ENCODE results near the gene SKIC8. TPM values are rescaled to one million over a fixed set of nuclear protein-coding genes. Genes with fewer than 3 reads are reported as not detected.

The SKIC8 gene
- total RNA-seq, 2 experiments from 2014 or later: 47.4 to 50.3 TPM

DNA sequence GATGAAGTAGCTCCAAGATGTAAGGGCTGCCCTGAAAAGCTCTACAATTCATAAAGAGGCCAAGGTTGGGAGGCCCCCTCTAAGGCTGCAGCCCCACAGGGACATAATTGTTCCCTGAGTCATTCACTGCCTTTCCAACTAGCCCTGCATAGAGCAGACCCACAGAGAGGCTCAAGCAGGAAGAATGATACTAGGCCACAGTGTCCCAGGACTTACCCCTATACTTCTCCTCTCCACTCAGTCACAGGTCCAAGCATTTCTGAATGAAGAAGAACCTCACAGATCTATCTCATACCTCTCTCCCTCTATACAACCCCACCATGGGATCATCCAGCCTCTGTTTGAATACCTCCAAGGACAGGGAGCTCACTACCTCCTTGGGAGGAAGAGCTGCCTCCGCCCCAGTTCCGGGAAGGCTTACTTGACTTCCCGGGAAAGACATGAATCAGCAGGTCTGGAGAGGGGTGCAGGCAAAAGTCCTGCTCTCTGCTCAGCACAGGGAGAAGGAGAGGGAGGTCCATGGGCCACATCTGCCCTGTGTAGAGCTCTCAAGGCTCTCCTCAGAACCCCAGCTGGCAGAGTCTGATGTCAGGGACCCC is 6.9 kb upstream of the SKIC8 start:
- CTCF ChIA-PET: interaction anchor here (1.3 to 6.4 kb wide), 2 partner anchors 116 to 176 kb away, joined by 4 to 71 read pairs; no protein-coding TSS in a partner anchor
- no peak for DNase-seq
- H3K27ac Mint-ChIP-seq: no peak overlapping the region
- no peak for ATAC-seq
- POLR2A ChIA-PET: no interaction called here
- H3K4me1 Mint-ChIP-seq (ENCODE audit: low read depth): peaks cover 6% of the 10 kb centered on the region
- H3K9me3 Mint-ChIP-seq (ENCODE audit: insufficient read depth): no peaks in the 10 kb centered on the region
- H3K36me3 Mint-ChIP-seq (ENCODE audit: low read depth): no peaks in the 10 kb centered on the region
- H3K4me3 Mint-ChIP-seq: no peak overlapping the region
- H3K27me3 Mint-ChIP-seq (ENCODE audit: low read depth): no peaks in the 10 kb centered on the region

DNA sequence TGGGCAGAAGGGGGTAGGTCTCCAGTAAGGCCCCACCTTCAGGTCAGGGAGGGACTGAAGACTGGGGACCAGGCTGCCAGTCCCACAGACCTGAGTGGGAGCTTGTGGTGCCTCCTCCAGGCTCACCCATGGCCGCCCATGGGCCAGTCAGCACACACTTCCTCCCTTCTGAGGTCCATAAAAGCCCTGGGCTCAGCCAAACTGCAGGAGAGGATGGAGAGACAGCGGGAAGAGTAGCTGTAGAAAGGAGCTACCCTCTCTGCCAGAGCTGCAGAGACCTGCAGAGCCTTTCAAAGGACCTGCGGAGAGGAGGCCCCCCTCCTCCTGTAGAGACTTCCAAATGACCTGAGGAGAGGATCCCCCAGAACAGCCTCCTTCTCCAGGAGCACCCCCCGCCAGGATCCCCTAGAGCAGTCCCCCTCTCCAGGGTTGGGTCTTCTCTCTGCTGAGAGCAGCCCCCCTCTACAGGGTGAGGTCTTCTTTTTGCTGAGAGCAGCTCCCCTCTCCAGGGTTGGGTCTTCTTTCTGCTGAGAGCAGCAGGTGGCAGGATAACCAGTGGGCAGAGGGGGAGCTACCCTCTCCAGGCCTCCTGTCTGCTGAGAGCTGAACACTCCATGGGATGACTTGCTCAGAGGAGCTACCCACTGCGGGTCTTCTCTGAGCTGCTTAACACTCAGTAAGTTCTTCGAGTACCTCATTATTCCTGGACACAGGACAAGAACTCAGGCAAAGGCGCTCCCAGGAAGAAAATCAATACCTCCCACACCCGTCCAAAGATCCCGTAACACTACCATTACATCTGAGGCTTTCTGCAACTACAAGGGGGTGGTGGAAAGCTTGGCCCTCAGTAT is 5.0 kb upstream of the SKIC8 start:
- Mint-ChIP-seq H3K27me3 (ENCODE audit: low read depth) (no peaks in the 10 kb centered on the region), H3K9me3 (ENCODE audit: insufficient read depth) (no peaks in the 10 kb centered on the region), H3K27ac (no peak overlapping the region), H3K36me3 (ENCODE audit: low read depth) (no peaks in the 10 kb centered on the region), H3K4me3 (no peak overlapping the region), H3K4me1 (ENCODE audit: low read depth) (peaks cover 12% of the 10 kb centered on the region)
- ChIA-PET POLR2A (no interaction called here), CTCF (interaction anchor here (1.3 kb wide), 1 partner anchor 118 kb away, joined by 3 read pairs; no protein-coding TSS in a partner anchor)
- no peak for DNase-seq
- no peak for ATAC-seq

DNA sequence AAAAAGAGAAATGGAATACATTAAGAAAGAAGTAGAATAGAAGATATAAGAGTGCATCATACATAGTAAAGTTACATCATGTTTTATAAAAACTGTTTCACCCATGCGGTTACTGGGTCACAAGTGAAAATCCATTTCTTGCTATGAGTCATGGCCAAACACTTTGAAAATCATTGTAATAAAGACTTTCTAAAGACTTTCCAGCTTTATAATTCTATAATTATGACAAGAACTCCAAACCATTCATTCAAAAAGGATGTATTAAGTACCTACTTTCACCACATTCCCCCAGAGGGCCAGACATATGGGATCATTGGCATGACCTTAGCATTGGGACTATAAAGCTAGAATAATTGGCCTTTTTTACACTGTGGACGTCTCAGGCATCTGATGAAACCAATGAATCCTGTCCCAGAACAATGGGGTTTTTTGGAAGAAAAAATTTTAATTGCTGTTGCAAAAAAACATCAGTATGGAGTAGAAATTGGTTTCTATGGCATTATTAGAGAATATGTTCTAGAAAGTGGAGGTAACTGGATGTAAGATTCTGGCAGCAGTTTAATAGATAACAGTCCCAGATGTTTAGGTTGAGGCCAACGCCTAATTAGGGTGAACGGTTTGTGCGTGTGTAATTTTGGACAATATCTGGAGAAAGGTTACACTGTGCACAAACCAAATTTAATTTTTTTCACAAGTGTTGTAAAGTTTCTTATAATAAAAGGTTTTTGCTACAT is 3.3 kb upstream of the SKIC8 start:
- no peaks in the 10 kb centered on the region for H3K27me3 Mint-ChIP-seq (ENCODE audit: low read depth)
- POLR2A ChIA-PET: interaction anchor here (1.8 kb wide), 1 partner anchor 38 kb away, joined by 6 read pairs; the partner anchor contains the start of gene DNAJA4
- no peak overlapping the region for H3K4me3 Mint-ChIP-seq
- H3K4me1 Mint-ChIP-seq (ENCODE audit: low read depth): peaks cover 22% of the 10 kb centered on the region
- DNase-seq: no peak
- no peak overlapping the region for H3K27ac Mint-ChIP-seq
- no peaks in the 10 kb centered on the region for H3K36me3 Mint-ChIP-seq (ENCODE audit: low read depth)
- no peak for ATAC-seq
- H3K9me3 Mint-ChIP-seq (ENCODE audit: insufficient read depth): no peaks in the 10 kb centered on the region
- CTCF ChIA-PET: interaction anchor here (1.1 kb wide), 1 partner anchor 136 kb away, joined by 3 read pairs; no protein-coding TSS in a partner anchor

DNA sequence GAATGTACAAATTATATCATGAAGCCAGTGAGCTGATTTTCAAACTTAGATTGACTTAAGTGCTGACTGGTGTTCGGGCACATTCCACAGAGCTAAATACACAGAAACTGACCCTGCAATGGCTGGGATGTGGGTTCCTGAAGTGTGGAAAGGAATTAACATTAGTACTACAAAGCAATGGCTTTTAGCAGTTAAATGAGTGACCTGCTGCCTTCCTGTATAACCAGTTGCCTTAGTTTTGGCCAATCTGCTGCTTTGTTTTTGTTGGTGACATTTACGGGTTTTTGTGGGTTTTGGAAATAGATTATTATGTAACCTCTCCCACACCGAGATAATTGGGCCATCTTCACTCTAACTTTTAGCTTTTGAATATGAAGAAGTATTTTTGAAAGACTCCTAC is 2.4 kb upstream of the SKIC8 start:
- DNase-seq (no peak), ATAC-seq (no peak)
- H3K27ac Mint-ChIP-seq: no peak overlapping the region
- ChIA-PET CTCF (interaction anchor here (1.1 kb wide), 1 partner anchor 135 kb away, joined by 3 read pairs; no protein-coding TSS in a partner anchor), POLR2A (interaction anchor here (1.8 kb wide), 1 partner anchor 37 kb away, joined by 6 read pairs; the partner anchor contains the start of gene DNAJA4)
- H3K4me3 Mint-ChIP-seq: no peak overlapping the region
- no peaks in the 10 kb centered on the region for H3K36me3 Mint-ChIP-seq (ENCODE audit: low read depth)
- no peaks in the 10 kb centered on the region for H3K27me3 Mint-ChIP-seq (ENCODE audit: low read depth)
- peaks cover 27% of the 10 kb centered on the region for H3K4me1 Mint-ChIP-seq (ENCODE audit: low read depth)
- H3K9me3 Mint-ChIP-seq (ENCODE audit: insufficient read depth): no peaks in the 10 kb centered on the region

DNA sequence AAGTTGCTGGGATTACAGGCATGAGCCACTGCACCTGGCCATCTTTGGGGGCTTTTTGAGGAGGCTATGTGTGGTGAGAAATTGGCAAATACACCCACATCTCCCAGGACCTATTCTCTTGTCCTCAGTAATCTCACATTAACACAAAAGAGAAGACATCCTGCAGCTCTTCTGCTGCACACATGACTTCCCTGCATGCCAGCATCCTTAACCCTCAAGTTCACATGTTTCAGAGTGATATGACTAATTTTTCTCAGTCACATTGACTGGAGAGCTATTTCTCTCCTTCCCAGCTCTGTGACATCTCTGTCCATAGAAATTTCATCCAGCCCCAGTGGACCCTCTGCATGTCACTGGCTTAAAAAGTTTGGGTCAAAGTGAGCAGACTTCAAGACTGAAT is 1.9 kb upstream of the SKIC8 start:
- POLR2A ChIA-PET: interaction anchor here (1.8 kb wide), 1 partner anchor 36 kb away, joined by 6 read pairs; the partner anchor contains the start of gene DNAJA4
- peaks cover 28% of the 10 kb centered on the region for H3K4me1 Mint-ChIP-seq (ENCODE audit: low read depth)
- CTCF ChIA-PET: no interaction called here
- no peaks in the 10 kb centered on the region for H3K36me3 Mint-ChIP-seq (ENCODE audit: low read depth)
- no peaks in the 10 kb centered on the region for H3K9me3 Mint-ChIP-seq (ENCODE audit: insufficient read depth)
- H3K4me3 Mint-ChIP-seq: no peak overlapping the region
- DNase-seq (no peak), ATAC-seq (no peak)
- H3K27me3 Mint-ChIP-seq (ENCODE audit: low read depth): no peaks in the 10 kb centered on the region
- H3K27ac Mint-ChIP-seq: no peak overlapping the region

DNA sequence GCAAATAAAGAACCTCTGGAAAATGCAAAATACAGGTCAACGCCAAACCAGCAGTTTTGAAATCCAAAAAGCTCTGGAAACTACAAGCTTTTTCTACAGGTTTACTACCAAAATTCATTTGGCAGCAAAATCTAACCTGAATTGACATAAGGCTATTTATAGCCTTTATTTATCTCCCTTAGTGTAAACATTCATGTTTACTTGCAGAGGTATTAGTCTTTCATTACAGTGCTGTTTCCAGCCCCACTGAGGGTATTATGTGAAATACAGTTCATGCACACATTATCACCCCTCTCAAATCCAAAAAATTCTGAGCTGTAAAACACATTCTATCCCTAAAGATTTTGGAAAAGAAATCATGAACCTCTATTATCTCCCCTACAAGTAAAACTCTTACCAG is 7.2 kb downstream of the SKIC8 start:
- ChIA-PET CTCF (interaction anchor here (0.7 to 1.2 kb wide), 2 partner anchors 10 to 314 kb away, joined by 3 to 4 read pairs; no protein-coding TSS in a partner anchor), POLR2A (interaction anchor here (0.6 to 0.8 kb wide), 3 partner anchors 24 to 458 kb away, joined by 3 read pairs; partner anchors contain the start of gene CHRNB4)
- peaks cover 5% of the 10 kb centered on the region for H3K4me1 Mint-ChIP-seq (ENCODE audit: low read depth)
- no peak for DNase-seq
- no peak for ATAC-seq
- no peak overlapping the region for H3K4me3 Mint-ChIP-seq
- H3K36me3 Mint-ChIP-seq (ENCODE audit: low read depth): peaks cover 22% of the 10 kb centered on the region
- H3K9me3 Mint-ChIP-seq (ENCODE audit: insufficient read depth): no peaks in the 10 kb centered on the region
- H3K27ac Mint-ChIP-seq: no peak overlapping the region
- H3K27me3 Mint-ChIP-seq (ENCODE audit: low read depth): no peaks in the 10 kb centered on the region

DNA sequence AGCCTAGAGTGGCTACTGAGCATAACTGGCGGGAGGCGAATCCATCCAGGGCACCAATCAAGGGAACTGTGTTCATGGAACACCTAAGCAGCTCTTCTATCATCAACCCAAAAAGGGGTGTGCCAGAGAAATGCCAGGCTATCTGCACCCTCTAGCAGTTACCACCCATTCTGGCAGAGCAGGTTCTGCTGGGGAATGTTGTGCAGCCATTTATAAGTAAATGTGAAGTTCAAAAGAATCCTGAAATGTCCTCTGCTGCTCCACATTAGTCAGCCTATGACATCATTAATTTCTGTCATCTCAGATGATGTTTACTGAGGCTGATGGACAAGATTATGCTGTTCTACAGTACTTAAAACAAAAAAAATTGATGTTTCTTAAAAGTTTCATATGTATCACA is 7.7 kb downstream of the SKIC8 start:
- no peak overlapping the region for H3K4me3 Mint-ChIP-seq
- H3K4me1 Mint-ChIP-seq (ENCODE audit: low read depth): no peaks in the 10 kb centered on the region
- DNase-seq (no peak), ATAC-seq (no peak)
- H3K36me3 Mint-ChIP-seq (ENCODE audit: low read depth): peaks cover 23% of the 10 kb centered on the region
- no peaks in the 10 kb centered on the region for H3K9me3 Mint-ChIP-seq (ENCODE audit: insufficient read depth)
- ChIA-PET CTCF (interaction anchor here (1.2 to 1.3 kb wide), 2 partner anchors 16 to 146 kb away, joined by 3 to 4 read pairs; partner anchors contain the start of gene IREB2), POLR2A (interaction anchor here (1.1 to 1.3 kb wide), 2 partner anchors 8 to 21 kb away, joined by 3 to 5 read pairs; partner anchors contain the start of gene SKIC8)
- H3K27ac Mint-ChIP-seq: no peak overlapping the region
- H3K27me3 Mint-ChIP-seq (ENCODE audit: low read depth): no peaks in the 10 kb centered on the region

DNA sequence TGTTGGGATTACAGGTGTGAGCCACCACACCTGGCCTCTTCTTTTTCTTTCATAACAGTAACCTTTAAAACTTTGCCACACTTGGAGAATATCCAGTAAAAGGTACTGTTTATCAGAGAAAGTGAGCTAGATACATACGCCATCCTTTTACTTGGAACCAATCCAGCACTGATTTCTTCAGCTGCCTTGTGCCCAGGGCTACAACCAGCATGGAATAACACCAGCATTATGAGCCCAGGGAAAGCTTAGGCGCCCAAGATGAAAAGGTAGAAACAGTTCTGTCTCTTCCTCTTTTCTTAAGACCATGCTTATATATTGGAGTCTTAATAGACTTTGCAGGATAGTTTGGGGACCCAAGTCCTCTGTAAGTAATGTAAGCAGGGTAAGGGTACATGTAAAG is 8.4 kb downstream of the SKIC8 start:
- Mint-ChIP-seq H3K36me3 (ENCODE audit: low read depth) (peaks cover 29% of the 10 kb centered on the region), H3K9me3 (ENCODE audit: insufficient read depth) (no peaks in the 10 kb centered on the region), H3K4me3 (no peak overlapping the region), H3K27me3 (ENCODE audit: low read depth) (no peaks in the 10 kb centered on the region), H3K27ac (no peak overlapping the region), H3K4me1 (ENCODE audit: low read depth) (no peaks in the 10 kb centered on the region)
- ChIA-PET CTCF (interaction anchor here (1.0 to 1.3 kb wide), 4 partner anchors 11 to 147 kb away, joined by 3 to 4 read pairs (median 4); partner anchors contain the start of gene IREB2), POLR2A (interaction anchor here (1.1 to 1.3 kb wide), 2 partner anchors 9 to 21 kb away, joined by 3 to 5 read pairs; partner anchors contain the start of gene SKIC8)
- DNase-seq: no peak
- ATAC-seq: no peak

DNA sequence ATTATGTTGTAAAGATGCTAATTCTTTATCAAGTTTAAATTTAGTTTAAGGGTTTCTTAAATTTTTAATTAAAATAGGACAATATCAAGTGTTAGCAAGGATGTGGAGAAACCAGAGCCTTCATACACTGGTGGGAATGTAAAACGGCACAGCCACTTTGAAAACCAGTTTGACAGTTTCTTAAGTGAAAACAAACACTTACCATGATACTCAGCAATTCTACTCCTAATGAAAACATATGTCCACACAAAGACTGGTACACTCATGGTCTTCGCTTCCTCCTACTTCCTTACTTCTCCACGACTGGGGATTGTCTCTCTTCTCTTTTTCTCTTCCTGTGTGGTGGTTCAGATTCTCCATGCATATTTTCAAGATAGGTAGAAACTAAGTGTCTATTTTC is 9.2 kb downstream of the SKIC8 start:
- ATAC-seq (no peak), DNase-seq (no peak)
- Mint-ChIP-seq H3K27ac (no peak overlapping the region), H3K4me3 (no peak overlapping the region), H3K27me3 (ENCODE audit: low read depth) (no peaks in the 10 kb centered on the region), H3K9me3 (ENCODE audit: insufficient read depth) (no peaks in the 10 kb centered on the region), H3K36me3 (ENCODE audit: low read depth) (peaks cover 31% of the 10 kb centered on the region), H3K4me1 (ENCODE audit: low read depth) (no peaks in the 10 kb centered on the region)
- ChIA-PET POLR2A (interaction anchor here (0.6 kb wide), 1 partner anchor 21 kb away, joined by 4 read pairs; no protein-coding TSS in a partner anchor), CTCF (interaction anchor here (1.0 to 1.3 kb wide), 3 partner anchors 10 to 148 kb away, joined by 3 to 4 read pairs (median 3); partner anchors contain the start of gene IREB2)

DNA sequence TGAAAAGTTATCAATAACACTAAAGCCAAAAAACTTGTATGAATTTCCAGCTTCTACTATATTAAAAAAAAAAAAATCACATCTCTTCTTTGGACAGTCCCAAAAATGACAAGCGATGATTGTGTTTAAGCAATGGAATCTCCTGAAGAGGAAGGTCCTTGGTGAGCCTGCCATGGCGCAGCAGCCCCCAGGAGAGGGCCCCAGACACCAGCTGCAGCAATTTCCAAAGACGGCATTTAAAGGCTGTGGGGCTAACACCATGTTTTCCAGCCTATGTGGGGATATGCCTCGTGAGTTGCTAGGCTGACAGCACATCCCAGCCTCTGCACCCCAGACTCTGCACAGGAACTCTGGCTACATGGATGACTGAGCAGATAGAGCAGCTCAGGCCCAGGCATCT is 14.7 kb downstream of the SKIC8 start:
- Mint-ChIP-seq H3K9me3 (ENCODE audit: insufficient read depth) (no peaks in the 10 kb centered on the region), H3K36me3 (ENCODE audit: low read depth) (peaks cover 33% of the 10 kb centered on the region), H3K27ac (no peak overlapping the region), H3K4me1 (ENCODE audit: low read depth) (peaks cover 9% of the 10 kb centered on the region), H3K27me3 (ENCODE audit: low read depth) (no peaks in the 10 kb centered on the region), H3K4me3 (no peak overlapping the region)
- CTCF ChIA-PET: interaction anchor here (0.8 kb wide), 1 partner anchor 16 kb away, joined by 3 read pairs; no protein-coding TSS in a partner anchor
- DNase-seq (no peak), ATAC-seq (no peak)
- POLR2A ChIA-PET: no interaction called here

DNA sequence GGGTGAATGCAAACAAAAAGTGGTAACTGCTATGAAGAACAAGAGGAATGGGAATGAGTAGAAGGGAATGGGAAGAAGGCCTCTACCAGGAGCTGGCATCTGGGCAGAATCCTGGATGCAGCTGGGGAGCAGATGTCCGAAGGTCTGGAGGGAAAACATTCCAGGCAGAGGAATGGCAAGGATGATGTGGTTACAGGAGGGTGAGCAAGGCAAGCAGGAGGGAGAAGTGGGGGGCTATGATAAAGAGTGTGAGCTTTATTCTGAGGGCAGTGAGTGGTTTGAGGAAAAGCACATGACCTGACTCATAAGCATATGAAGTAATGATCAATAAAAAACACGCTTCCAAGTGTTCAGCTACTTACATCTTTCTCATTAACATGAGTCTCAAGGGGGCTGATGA is 17.1 kb downstream of the SKIC8 start:
- ChIA-PET CTCF (interaction anchor here (0.7 to 1.1 kb wide), 5 partner anchors 10 to 141 kb away, joined by 3 to 4 read pairs (median 3); partner anchors contain the start of gene DNAJA4), POLR2A (interaction anchor here (0.9 to 2.1 kb wide), 5 partner anchors 13 to 146 kb away, joined by 3 to 9 read pairs (median 4); partner anchors contain the start of genes DNAJA4 and SKIC8)
- no peaks in the 10 kb centered on the region for H3K27me3 Mint-ChIP-seq (ENCODE audit: low read depth)
- H3K4me1 Mint-ChIP-seq (ENCODE audit: low read depth): peaks cover 9% of the 10 kb centered on the region
- H3K9me3 Mint-ChIP-seq (ENCODE audit: insufficient read depth): no peaks in the 10 kb centered on the region
- no peak overlapping the region for H3K27ac Mint-ChIP-seq
- H3K4me3 Mint-ChIP-seq: no peak overlapping the region
- ATAC-seq (no peak), DNase-seq (no peak)
- peaks cover 32% of the 10 kb centered on the region for H3K36me3 Mint-ChIP-seq (ENCODE audit: low read depth)

All from activated CD8-positive, alpha-beta T cell treated with anti-CD3 and anti-CD28 coated beads, Interleukin-2, amount 10 ng/mL, durations not matched to agents 7 days and 5 days (primary cell).